Nephron (organoid): Measurements from ENCODE around the gene ATP6V1C2.

Experiments used
- H3K27ac Mint-ChIP-seq, 3 experiments: 2 replicates each; pipeline ENCODE4 v1.8.0; 2020; ENCODE audit warnings: mixed read lengths in 3 of 3, mild to moderate bottlenecking in 2 of 3, moderate library complexity in 1 of 3
- H3K27me3 Mint-ChIP-seq: 2 replicates; pipeline ENCODE4 v1.8.0; 2021; ENCODE audit warnings: low read depth, mild to moderate bottlenecking, moderate library complexity, mixed read lengths
- H3K36me3 Mint-ChIP-seq: 2 replicates; pipeline ENCODE4 v1.8.0; 2020; ENCODE audit warnings: low read depth, mixed read lengths
- H3K4me1 Mint-ChIP-seq: 2 replicates; pipeline ENCODE4 v1.8.0; 2020; ENCODE audit warnings: mixed read lengths
- H3K4me3 Mint-ChIP-seq, 3 experiments: 2 replicates each; pipeline ENCODE4 v1.8.0; 2020; ENCODE audit warnings: mild to moderate bottlenecking in 3 of 3, mixed read lengths in 3 of 3, moderate library complexity in 2 of 3
- H3K9me3 Mint-ChIP-seq: 2 replicates; pipeline ENCODE4 v1.8.0; 2020; ENCODE audit warnings: mixed read lengths
- CTCF ChIP-seq, 3 experiments: fragments of 200-600 bp; sonication (generic); IDR thresholded peaks; one replicate each; pipeline ENCODE4 v1.5.0; 2021; ENCODE audit warnings: antibody characterized with exemption in 3 of 3; ENCODE audit not compliant: unreplicated experiment in 3 of 3

Gene ATP6V1C2

GRCh38 chr2:10785260-10785659, 63.8 kb downstream of the ATP6V1C2 start:
- Mint-ChIP-seq H3K27ac (peak overlapping the region in 1 of 3 experiments; percentile 51), H3K27me3 (no peaks in the 10 kb centered on the region), H3K36me3 (peaks cover 88% of the 10 kb centered on the region), H3K4me1 (no peaks in the 10 kb centered on the region), H3K4me3 (no peak overlapping the region), H3K9me3 (no peaks in the 10 kb centered on the region)
- TF ChIP-seq CTCF (IDR thresholded peaks at IDR 0.05; ENCODE audit: unreplicated experiment in 3 of 3) = no peak

GRCh38 chr2:10786240-10786982, 65.0 kb downstream of the ATP6V1C2 start:
- Mint-ChIP-seq H3K36me3 (peaks cover 91% of the 10 kb centered on the region), H3K4me3 (no peak overlapping the region), H3K27ac (no peak overlapping the region), H3K9me3 (no peaks in the 10 kb centered on the region), H3K4me1 (no peaks in the 10 kb centered on the region), H3K27me3 (no peaks in the 10 kb centered on the region)
- TF ChIP-seq CTCF (IDR thresholded peaks at IDR 0.05; ENCODE audit: unreplicated experiment in 3 of 3) = no peak

- no peak overlapping the region for H3K27ac Mint-ChIP-seq
- H3K36me3 Mint-ChIP-seq = peaks cover 93% of the 10 kb centered on the region
- H3K27me3 Mint-ChIP-seq = no peaks in the 10 kb centered on the region
- no peak overlapping the region for H3K4me3 Mint-ChIP-seq
- peak in 1 of 3 experiments; percentile 14 for TF ChIP-seq CTCF (IDR thresholded peaks at IDR 0.05; ENCODE audit: unreplicated experiment in 3 of 3)
- H3K4me1 Mint-ChIP-seq = peaks cover 6% of the 10 kb centered on the region
- H3K9me3 Mint-ChIP-seq = no peaks in the 10 kb centered on the region
Measured at GRCh38 chr2:10787176-10787968, 65.9 kb downstream of the ATP6V1C2 start.

- H3K36me3 Mint-ChIP-seq = peaks cover 92% of the 10 kb centered on the region
- H3K27ac Mint-ChIP-seq = no peak overlapping the region
- H3K4me1 Mint-ChIP-seq = peaks cover 11% of the 10 kb centered on the region
- TF ChIP-seq CTCF (IDR thresholded peaks at IDR 0.05; ENCODE audit: unreplicated experiment in 3 of 3) = no peak
- H3K27me3 Mint-ChIP-seq = no peaks in the 10 kb centered on the region
- no peaks in the 10 kb centered on the region for H3K9me3 Mint-ChIP-seq
- no peak overlapping the region for H3K4me3 Mint-ChIP-seq
Measured at GRCh38 chr2:10788855-10789254, 67.4 kb downstream of the ATP6V1C2 start.

- H3K27me3 Mint-ChIP-seq = no peaks in the 10 kb centered on the region
Measured at GRCh38 chr2:10790228-10790973, 69.0 kb downstream of the ATP6V1C2 start.

More at GRCh38 chr2:10790228-10790973, 69.0 kb downstream of the ATP6V1C2 start:
- no peaks in the 10 kb centered on the region for H3K9me3 Mint-ChIP-seq
- H3K4me3 Mint-ChIP-seq = no peak overlapping the region
- peaks cover 11% of the 10 kb centered on the region for H3K4me1 Mint-ChIP-seq
- peaks cover 87% of the 10 kb centered on the region for H3K36me3 Mint-ChIP-seq
- TF ChIP-seq CTCF (IDR thresholded peaks at IDR 0.05; ENCODE audit: unreplicated experiment in 3 of 3) = no peak
- peak overlapping the region in 2 of 3 experiments; percentile 34 to 92 for H3K27ac Mint-ChIP-seq
